ENCODE data around the gene EEA1. TPM values are rescaled to one million over a fixed set of nuclear protein-coding genes. Genes with fewer than 3 reads are reported as not detected.

EEA1 gene
- total RNA-seq, 1 donor from 2014 or later, result 19.6 TPM

DNA sequence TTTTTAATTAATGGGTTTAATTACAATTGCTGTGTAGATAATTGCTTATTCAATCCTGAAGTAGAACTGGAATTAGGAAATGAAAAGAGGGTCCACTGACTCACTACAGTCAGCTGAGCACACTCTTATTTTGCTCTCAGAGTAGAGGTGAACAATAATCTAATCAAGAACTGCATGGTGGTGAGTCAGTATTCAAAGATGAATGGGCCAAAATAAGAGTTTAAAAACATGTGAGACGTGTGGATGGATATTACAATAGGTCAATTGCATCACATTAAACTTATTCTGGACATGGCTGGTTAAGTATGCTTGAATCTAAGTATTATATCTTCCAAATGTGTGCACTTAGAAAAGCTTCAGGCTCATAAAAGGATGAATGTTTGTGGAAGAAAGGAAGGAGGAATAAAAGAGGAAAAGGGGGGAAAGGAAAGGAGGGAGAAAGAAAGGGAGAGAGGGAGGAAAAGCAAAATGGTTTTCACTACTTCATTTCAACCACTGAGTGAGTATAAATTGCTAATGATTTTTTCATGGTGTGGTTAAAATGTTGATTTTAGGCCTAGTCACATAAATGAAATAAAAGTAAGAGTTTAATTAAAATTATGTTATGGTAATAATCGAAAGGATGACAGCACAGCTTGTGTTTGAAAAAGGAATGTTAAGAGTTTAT lies 27.0 kb upstream of the EEA1 start:
- Mint-ChIP-seq H3K9me3 (ENCODE audit: low read depth) (peaks cover 15% of the 10 kb centered on the region), H3K4me3 (ENCODE audit: low read depth) (no peak overlapping the region), H3K4me1 (ENCODE audit: low read depth) (no peaks in the 10 kb centered on the region), H3K27me3 (no peaks in the 10 kb centered on the region), H3K27ac (no peak overlapping the region), H3K36me3 (ENCODE audit: insufficient read depth) (no peaks in the 10 kb centered on the region)
- TF ChIP-seq, protein P1, sequence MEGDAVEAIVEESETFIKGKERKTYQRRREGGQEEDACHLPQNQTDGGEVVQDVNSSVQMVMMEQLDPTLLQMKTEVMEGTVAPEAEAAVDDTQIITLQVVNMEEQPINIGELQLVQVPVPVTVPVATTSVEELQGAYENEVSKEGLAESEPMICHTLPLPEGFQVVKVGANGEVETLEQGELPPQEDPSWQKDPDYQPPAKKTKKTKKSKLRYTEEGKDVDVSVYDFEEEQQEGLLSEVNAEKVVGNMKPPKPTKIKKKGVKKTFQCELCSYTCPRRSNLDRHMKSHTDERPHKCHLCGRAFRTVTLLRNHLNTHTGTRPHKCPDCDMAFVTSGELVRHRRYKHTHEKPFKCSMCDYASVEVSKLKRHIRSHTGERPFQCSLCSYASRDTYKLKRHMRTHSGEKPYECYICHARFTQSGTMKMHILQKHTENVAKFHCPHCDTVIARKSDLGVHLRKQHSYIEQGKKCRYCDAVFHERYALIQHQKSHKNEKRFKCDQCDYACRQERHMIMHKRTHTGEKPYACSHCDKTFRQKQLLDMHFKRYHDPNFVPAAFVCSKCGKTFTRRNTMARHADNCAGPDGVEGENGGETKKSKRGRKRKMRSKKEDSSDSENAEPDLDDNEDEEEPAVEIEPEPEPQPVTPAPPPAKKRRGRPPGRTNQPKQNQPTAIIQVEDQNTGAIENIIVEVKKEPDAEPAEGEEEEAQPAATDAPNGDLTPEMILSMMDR (IDR thresholded peaks at IDR 0.05; ENCODE audit: unreplicated experiment), result no peak
- no peak for DNase-seq (ENCODE audit: low spot score, unreplicated experiment)

DNA sequence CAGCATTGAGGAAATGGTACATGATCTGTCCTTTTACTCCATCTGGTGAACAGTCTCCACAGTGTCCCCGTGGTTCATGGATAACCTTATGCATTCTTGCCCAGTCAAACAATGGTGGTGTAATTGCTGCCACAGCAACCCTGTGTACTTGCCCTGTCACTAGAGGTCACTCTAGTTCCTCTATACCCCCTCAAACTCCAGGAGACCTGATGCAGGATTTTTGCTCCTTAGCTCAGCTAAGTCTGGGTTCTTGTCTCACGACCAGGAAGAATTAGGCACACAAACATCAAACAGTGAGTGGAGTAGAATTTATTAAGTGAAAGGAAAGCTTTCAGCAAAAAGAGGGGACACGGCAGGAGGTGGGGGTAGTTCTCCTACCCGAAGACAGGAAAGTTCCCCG lies 24.7 kb upstream of the EEA1 start:
- TF ChIP-seq, protein P1 (IDR thresholded peaks at IDR 0.05; ENCODE audit: unreplicated experiment), result no peak
- no peak for DNase-seq (ENCODE audit: low spot score, unreplicated experiment)
- H3K27me3 Mint-ChIP-seq, result no peaks in the 10 kb centered on the region
- H3K4me1 Mint-ChIP-seq (ENCODE audit: low read depth), result no peaks in the 10 kb centered on the region
- H3K27ac Mint-ChIP-seq, result no peak overlapping the region
- peaks cover 15% of the 10 kb centered on the region for H3K9me3 Mint-ChIP-seq (ENCODE audit: low read depth)
- no peaks in the 10 kb centered on the region for H3K36me3 Mint-ChIP-seq (ENCODE audit: insufficient read depth)
- H3K4me3 Mint-ChIP-seq (ENCODE audit: low read depth), result no peak overlapping the region

DNA sequence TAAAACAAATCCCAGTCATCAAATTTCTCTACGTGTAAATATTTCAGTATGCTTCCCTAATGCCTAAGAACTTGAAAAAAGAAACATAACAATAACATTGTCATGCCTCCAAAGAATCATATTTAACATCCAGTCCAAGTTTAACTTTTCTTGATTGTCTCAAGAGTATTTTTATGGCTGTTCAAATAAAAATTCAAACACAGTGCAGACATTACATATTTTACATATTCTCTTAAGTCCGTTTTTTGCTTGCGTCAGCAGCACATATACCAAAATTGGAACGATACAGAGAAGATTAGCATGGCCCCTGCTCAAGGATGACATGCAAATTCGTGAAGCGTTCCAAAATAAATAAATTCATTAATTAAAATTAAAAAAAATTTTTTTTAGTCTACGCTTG lies 23.3 kb upstream of the EEA1 start:
- Mint-ChIP-seq H3K4me1 (ENCODE audit: low read depth) (no peaks in the 10 kb centered on the region), H3K4me3 (ENCODE audit: low read depth) (no peak overlapping the region), H3K27ac (no peak overlapping the region), H3K27me3 (no peaks in the 10 kb centered on the region), H3K36me3 (ENCODE audit: insufficient read depth) (peaks cover 1% of the 10 kb centered on the region), H3K9me3 (ENCODE audit: low read depth) (peaks cover 21% of the 10 kb centered on the region)
- no peak for DNase-seq (ENCODE audit: low spot score, unreplicated experiment)
- TF ChIP-seq, protein P1 (IDR thresholded peaks at IDR 0.05; ENCODE audit: unreplicated experiment), result no peak

DNA sequence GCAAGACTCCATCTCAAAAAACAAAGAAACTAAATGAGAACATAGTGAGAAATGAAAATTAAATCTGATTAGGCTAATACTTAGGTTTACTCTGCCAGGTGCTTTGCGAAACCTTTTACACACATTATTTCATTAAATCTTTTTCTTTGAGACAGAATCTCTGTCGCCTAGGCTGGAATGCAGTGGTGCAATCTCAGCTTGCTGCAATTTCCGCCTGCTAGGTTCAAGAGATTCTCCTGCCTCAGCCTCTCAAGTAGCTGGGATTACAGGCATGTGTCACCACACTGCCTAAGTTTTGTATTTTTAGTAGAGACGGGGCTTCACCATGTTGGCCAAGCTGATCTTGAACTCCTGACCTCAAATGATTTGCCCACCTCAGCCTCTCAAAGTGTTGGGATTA lies 21.9 kb upstream of the EEA1 start:
- Mint-ChIP-seq H3K9me3 (ENCODE audit: low read depth) (peaks cover 13% of the 10 kb centered on the region), H3K27ac (no peak overlapping the region), H3K4me3 (ENCODE audit: low read depth) (no peak overlapping the region), H3K4me1 (ENCODE audit: low read depth) (peaks cover 1% of the 10 kb centered on the region), H3K36me3 (ENCODE audit: insufficient read depth) (peaks cover 1% of the 10 kb centered on the region), H3K27me3 (no peaks in the 10 kb centered on the region)
- DNase-seq (ENCODE audit: low spot score, unreplicated experiment), result no peak
- TF ChIP-seq, protein P1 (IDR thresholded peaks at IDR 0.05; ENCODE audit: unreplicated experiment), result no peak

DNA sequence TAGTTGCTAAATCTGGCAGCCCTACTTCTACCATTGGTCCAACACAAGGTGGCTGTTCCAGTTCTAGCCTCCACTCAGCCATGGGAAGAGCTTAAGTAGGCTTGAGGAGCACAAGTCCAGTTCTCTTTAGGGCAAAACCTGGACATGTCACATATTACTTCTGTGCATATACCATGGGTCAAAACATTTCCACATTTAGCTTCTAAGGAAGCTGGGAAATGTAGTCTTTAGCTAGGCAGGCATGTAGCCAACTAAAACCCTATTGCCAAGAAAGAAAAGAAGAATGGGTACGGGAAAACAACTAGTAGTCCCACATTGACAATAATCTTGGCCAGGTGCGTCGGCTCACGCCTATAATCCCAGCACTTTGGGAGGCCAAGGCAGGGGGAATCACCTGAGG lies 20.9 kb upstream of the EEA1 start:
- Mint-ChIP-seq H3K4me1 (ENCODE audit: low read depth) (peaks cover 7% of the 10 kb centered on the region), H3K9me3 (ENCODE audit: low read depth) (peaks cover 12% of the 10 kb centered on the region), H3K36me3 (ENCODE audit: insufficient read depth) (peaks cover 1% of the 10 kb centered on the region), H3K27me3 (no peaks in the 10 kb centered on the region), H3K27ac (no peak overlapping the region), H3K4me3 (ENCODE audit: low read depth) (no peak overlapping the region)
- TF ChIP-seq, protein P1 (IDR thresholded peaks at IDR 0.05; ENCODE audit: unreplicated experiment), result no peak
- DNase-seq (ENCODE audit: low spot score, unreplicated experiment), result no peak
